Effector memory CD8-positive, alpha-beta T cell (primary cell): ENCODE data around the gene STAT5B.
"Not testable (repeated sequence)": the region's sequence is repeated elsewhere in the genome, so short reads cannot be mapped to it uniquely, and the experiment has no call there.

ENCODE experiments used
- ATAC-seq: fragments of 150-1000 bp; cut with Tn5 transposase; replicated peaks from 2 replicates; pipeline ENCODE4 v1.10.0; 2021; ENCODE audit warnings: mild to moderate bottlenecking, moderate library complexity
- DNase-seq, 3 experiments: peaks; one replicate each; pipeline ENCODE4 v3.0.0; 2021
- H3K27ac Mint-ChIP-seq, 2 donors: one replicate each; pipeline ENCODE4 v1.8.0; 2022; ENCODE audit warnings: mild to moderate bottlenecking in 2 of 2, mixed read lengths in 2 of 2, moderate library complexity in 2 of 2
- H3K27me3 Mint-ChIP-seq, 2 donors: one replicate each; pipeline ENCODE4 v1.8.0; 2022; ENCODE audit warnings: mixed read lengths in 2 of 2
- H3K36me3 Mint-ChIP-seq: one replicate; pipeline ENCODE4 v1.8.0; 2022; ENCODE audit warnings: mild to moderate bottlenecking, moderate library complexity, mixed read lengths; ENCODE audit not compliant: insufficient read depth
- H3K4me1 Mint-ChIP-seq, 2 donors: one replicate each; pipeline ENCODE4 v1.8.0; 2022; ENCODE audit warnings: low read depth in 2 of 2, mixed read lengths in 2 of 2
- H3K4me3 Mint-ChIP-seq, 2 donors: one replicate each; pipeline ENCODE4 v1.8.0; 2022; ENCODE audit warnings: mild to moderate bottlenecking in 2 of 2, mixed read lengths in 2 of 2, moderate library complexity in 2 of 2
- H3K9me3 Mint-ChIP-seq, 2 donors: one replicate each; pipeline ENCODE4 v1.8.0; 2022; ENCODE audit warnings: mixed read lengths in 2 of 2
- total RNA-seq, 9 experiments: gene quantifications; one replicate each; lab custom pipeline; 2026; lab: John Stamatoyannopoulos, UW

STAT5B gene
- 313 to 466 (median 344) reads per million in 9 experiments for total RNA-seq

GRCh38 chr17:42276359-42276608, at the start of gene STAT5B:
STAT5B (minus strand) TSS chr17:42276391; CDS start chr17:42232127, 44,264 bp downstream.
- H3K27ac Mint-ChIP-seq: peak within 1 kb of the TSS; percentile 96 to 97
- no peaks in the 10 kb centered on the region for H3K27me3 Mint-ChIP-seq
- peaks cover 41 to 46% of the 10 kb centered on the region in 2 donors for H3K4me1 Mint-ChIP-seq
- peak; percentile 60 for ATAC-seq
- H3K9me3 Mint-ChIP-seq: no peaks in the 10 kb centered on the region
- H3K4me3 Mint-ChIP-seq: peak within 1 kb of the TSS; percentile 89 to 92
- peaks cover 54% of the 10 kb centered on the region for H3K36me3 Mint-ChIP-seq
- DNase-seq: peak; percentile 58 to 72 (median 64)

DNA sequence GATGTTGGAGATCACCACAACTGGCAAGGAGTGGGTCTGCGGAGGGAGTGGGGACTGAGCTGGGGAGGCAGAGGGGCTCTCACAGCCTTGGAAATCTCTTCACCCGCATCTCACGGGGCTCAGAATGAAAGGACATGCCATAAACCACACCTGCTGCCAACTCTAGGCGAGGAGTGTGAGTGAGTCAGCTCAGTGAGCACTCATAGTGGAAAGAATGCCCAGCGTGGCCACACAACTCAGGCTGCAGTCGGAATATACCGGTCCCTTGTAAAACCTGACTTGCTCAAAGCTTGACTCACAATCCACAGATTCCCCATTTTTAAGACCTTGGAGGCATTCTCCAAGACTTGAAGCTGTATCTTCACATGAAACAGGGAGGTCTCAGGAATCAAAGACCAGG, 48.8 kb upstream of the STAT5B start:
- no peak overlapping the region for H3K4me3 Mint-ChIP-seq
- peak overlapping the region in 1 of 2 donors; percentile 23 for H3K27ac Mint-ChIP-seq
- H3K27me3 Mint-ChIP-seq: no peaks in the 10 kb centered on the region
- DNase-seq (no peak), ATAC-seq (no peak)
- peaks cover 10 to 11% of the 10 kb centered on the region in 2 donors for H3K4me1 Mint-ChIP-seq
- no peaks in the 10 kb centered on the region for H3K9me3 Mint-ChIP-seq
- H3K36me3 Mint-ChIP-seq: peaks cover 89% of the 10 kb centered on the region

DNA sequence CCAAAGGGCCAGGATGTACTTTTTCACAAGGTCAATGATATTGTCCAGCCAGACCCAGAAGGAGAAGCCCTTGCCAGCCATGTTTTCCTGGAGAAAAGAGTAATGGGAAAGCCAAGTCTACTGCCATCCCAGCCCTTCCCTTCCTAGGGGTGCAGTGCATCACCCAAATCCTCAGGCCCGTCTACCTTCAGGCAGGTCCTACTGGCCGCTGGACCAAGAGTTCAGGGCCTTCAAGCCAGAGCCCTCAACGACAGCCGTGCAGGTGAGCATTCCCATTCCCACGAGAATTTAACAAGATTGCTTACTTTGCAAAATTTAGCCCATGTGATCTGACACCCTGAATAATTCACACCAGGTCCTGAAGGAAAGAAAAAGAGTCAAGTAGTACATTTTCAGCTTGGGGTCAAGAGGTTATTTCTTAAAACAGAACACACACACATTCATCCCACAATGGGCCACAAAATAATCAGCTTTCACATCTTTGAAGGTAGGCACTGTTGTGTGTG, 47.1 kb upstream of the STAT5B start:
- peaks cover 15 to 16% of the 10 kb centered on the region in 2 donors for H3K4me1 Mint-ChIP-seq
- H3K27me3 Mint-ChIP-seq: no peaks in the 10 kb centered on the region
- H3K27ac Mint-ChIP-seq: no peak overlapping the region
- H3K4me3 Mint-ChIP-seq: no peak overlapping the region
- no peaks in the 10 kb centered on the region for H3K9me3 Mint-ChIP-seq
- ATAC-seq (no peak), DNase-seq (no peak)
- H3K36me3 Mint-ChIP-seq: peaks cover 86% of the 10 kb centered on the region

DNA sequence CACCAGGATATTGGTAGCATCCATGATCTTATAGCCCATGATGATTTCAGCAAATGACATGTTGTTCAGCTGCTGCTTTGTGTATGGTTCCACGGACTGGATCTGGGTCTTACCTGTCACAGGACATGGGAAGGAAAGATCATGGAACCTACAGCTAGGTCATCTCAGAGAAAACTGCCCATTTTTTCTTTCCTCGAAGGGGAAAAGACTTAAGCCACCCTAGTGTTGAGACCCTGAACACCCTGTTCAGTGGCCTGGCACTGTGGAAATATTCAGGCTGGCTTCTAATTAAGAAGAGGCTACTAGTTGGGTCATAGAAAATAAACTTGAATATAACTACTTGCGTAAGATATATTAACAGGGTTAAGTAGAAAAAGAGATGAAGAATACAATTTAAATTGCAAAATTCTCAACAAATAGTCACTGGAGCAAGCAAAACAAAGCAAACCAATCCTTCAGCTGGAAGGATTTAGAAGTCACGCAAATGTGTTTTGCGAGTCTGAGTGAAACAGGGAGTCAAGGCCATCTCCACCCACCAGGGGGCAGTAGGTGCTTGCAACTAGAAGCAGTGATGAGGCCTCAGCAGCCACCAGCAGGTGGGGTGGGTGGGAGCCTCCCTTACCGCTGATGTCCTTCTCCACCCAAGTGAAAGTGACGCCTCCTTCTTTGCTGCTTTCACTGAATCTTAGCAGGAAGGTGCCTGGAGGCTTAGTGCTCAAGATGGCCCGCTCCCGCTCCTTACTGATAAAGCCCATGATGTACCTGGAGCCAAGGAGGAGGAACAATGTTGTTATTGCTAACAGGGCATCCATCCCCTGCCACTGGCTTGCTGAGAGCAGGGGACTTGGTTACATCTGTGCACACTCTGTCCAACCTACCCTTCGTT, 46.4 kb upstream of the STAT5B start:
- Mint-ChIP-seq H3K4me3 (no peak overlapping the region), H3K36me3 (peaks cover 88% of the 10 kb centered on the region), H3K27me3 (no peaks in the 10 kb centered on the region), H3K4me1 (peaks cover 15 to 16% of the 10 kb centered on the region in 2 donors), H3K27ac (no peak overlapping the region), H3K9me3 (no peaks in the 10 kb centered on the region)
- ATAC-seq (peak; percentile 99), DNase-seq (peak; percentile 93 to 96 (median 95))

DNA sequence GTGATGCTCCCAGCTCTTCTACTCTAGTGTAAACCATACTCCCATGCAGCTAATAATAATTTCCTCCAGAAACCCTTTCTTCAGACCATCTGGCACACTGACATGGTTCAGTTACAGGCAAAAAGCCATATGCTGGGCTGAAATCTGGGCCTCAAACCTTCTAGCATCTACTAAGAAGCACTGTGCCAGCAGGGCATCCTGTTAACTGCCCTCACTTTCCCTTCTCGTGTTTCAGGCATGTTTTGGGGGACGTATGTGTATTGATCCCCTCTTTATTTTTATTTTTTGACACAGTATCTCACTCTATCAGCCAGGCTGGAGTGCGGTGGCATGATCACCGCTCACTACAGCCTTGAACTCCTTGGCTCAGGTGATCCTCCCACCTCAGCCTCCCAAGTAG, 45.4 kb upstream of the STAT5B start:
- ATAC-seq: no peak

GRCh38 chr17:42317967-42318366, 41.8 kb upstream of the STAT5B start:
- Mint-ChIP-seq H3K36me3 (peaks cover 86% of the 10 kb centered on the region), H3K4me1 (peaks cover 17 to 28% of the 10 kb centered on the region in 2 donors), H3K27ac (peak overlapping the region in 1 of 2 donors; percentile 17)
- not testable (repeated sequence) for ATAC-seq, H3K27me3 Mint-ChIP-seq, DNase-seq, H3K4me3 Mint-ChIP-seq, H3K9me3 Mint-ChIP-seq

More for the DNA sequence above, 45.4 kb upstream of the STAT5B start:
- DNase-seq: no peak
- Mint-ChIP-seq H3K4me3 (no peak overlapping the region), H3K36me3 (peaks cover 91% of the 10 kb centered on the region), H3K27me3 (no peaks in the 10 kb centered on the region), H3K9me3 (no peaks in the 10 kb centered on the region), H3K4me1 (peaks cover 15 to 16% of the 10 kb centered on the region in 2 donors), H3K27ac (peak overlapping the region in 1 of 2 donors; percentile 26)

GRCh38 chr17:42317266-42317845, 41.2 kb upstream of the STAT5B start:
- Mint-ChIP-seq H3K27me3 (no peaks in the 10 kb centered on the region), H3K4me3 (no peak overlapping the region), H3K4me1 (peaks cover 13 to 27% of the 10 kb centered on the region in 2 donors), H3K9me3 (no peaks in the 10 kb centered on the region), H3K27ac (peak overlapping the region in 1 of 2 donors; percentile 17), H3K36me3 (peaks cover 86% of the 10 kb centered on the region)
- no peak for DNase-seq
- no peak for ATAC-seq

DNA sequence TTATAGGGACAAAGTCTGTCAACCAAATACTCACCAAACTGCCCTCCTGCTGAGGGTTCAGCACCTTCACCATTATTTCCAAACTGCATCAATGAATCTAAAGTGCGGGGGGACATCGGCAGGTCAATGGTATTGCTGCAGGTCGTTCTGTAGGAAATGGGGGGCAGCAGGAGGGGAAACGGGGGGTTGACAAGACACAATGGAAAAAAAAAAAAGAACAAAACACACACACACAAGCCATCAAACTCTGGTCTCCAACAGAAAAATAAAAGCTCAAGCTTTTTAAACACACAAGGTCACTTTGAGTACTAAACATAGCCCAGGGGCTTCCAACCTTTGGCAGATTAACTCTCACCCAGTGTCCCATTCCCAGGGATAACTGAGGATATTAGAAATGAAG, 40.6 kb upstream of the STAT5B start:
- peaks cover 16 to 27% of the 10 kb centered on the region in 2 donors for H3K4me1 Mint-ChIP-seq
- peaks cover 83% of the 10 kb centered on the region for H3K36me3 Mint-ChIP-seq
- DNase-seq (no peak), ATAC-seq (no peak)
- no peaks in the 10 kb centered on the region for H3K9me3 Mint-ChIP-seq
- H3K27me3 Mint-ChIP-seq: no peaks in the 10 kb centered on the region
- H3K27ac Mint-ChIP-seq: peak overlapping the region in 1 of 2 donors; percentile 17
- H3K4me3 Mint-ChIP-seq: no peak overlapping the region

GRCh38 chr17:42315402-42316156, 39.4 kb upstream of the STAT5B start:
- no peak for DNase-seq
- peaks cover 83% of the 10 kb centered on the region for H3K36me3 Mint-ChIP-seq
- peak overlapping the region; percentile 8 to 49 for H3K4me3 Mint-ChIP-seq
- H3K27ac Mint-ChIP-seq: peak overlapping the region in 1 of 2 donors; percentile 79
- peak; percentile 36 for ATAC-seq
- peaks cover 25 to 33% of the 10 kb centered on the region in 2 donors for H3K4me1 Mint-ChIP-seq
- H3K9me3 Mint-ChIP-seq: no peaks in the 10 kb centered on the region
- H3K27me3 Mint-ChIP-seq: no peaks in the 10 kb centered on the region

- Mint-ChIP-seq H3K27ac (peak overlapping the region in 1 of 2 donors; percentile 88), H3K9me3 (no peaks in the 10 kb centered on the region), H3K4me3 (peak overlapping the region in 1 of 2 donors; percentile 46), H3K36me3 (peaks cover 78% of the 10 kb centered on the region), H3K27me3 (no peaks in the 10 kb centered on the region), H3K4me1 (peaks cover 20 to 26% of the 10 kb centered on the region in 2 donors)
- no peak for ATAC-seq
- no peak for DNase-seq
Measured at GRCh38 chr17:42313773-42314566, 37.8 kb upstream of the STAT5B start.

DNA sequence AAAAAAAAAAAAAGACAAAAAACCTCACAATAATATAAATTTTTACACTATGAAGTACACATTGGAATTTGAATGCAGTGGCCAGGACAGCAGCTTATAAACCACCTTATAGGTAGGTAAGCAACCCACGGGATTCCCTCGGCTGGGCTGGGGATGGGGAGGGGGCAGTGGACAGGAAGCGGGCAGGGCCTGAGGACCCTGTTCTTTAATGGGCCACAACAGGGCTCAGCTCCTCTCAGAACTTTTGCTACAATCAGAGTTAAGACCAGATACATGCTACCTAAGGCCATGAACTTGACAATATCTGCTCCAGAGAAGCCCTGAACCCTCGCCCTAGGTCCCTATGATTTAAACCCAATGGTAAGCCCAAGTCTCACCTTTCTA, 37.2 kb upstream of the STAT5B start:
- DNase-seq (no peak), ATAC-seq (no peak)
- Mint-ChIP-seq H3K36me3 (peaks cover 79% of the 10 kb centered on the region), H3K4me3 (peak overlapping the region in 1 of 2 donors; percentile 46), H3K4me1 (peaks cover 20 to 26% of the 10 kb centered on the region in 2 donors), H3K27ac (peak overlapping the region; percentile 49 to 88), H3K9me3 (no peaks in the 10 kb centered on the region), H3K27me3 (no peaks in the 10 kb centered on the region)

GRCh38 chr17:42312285-42313130, 36.3 kb upstream of the STAT5B start:
- DNase-seq: peak; percentile 66 to 67 (median 66)
- H3K27me3 Mint-ChIP-seq: no peaks in the 10 kb centered on the region
- peaks cover 20 to 26% of the 10 kb centered on the region in 2 donors for H3K4me1 Mint-ChIP-seq
- H3K4me3 Mint-ChIP-seq: peak overlapping the region; percentile 70 to 74
- ATAC-seq: peak; percentile 72
- H3K9me3 Mint-ChIP-seq: no peaks in the 10 kb centered on the region
- peak overlapping the region; percentile 49 to 88 for H3K27ac Mint-ChIP-seq
- H3K36me3 Mint-ChIP-seq: peaks cover 80% of the 10 kb centered on the region
